ENCODE measurements around the gene RAP1GAP2.

DNA sequence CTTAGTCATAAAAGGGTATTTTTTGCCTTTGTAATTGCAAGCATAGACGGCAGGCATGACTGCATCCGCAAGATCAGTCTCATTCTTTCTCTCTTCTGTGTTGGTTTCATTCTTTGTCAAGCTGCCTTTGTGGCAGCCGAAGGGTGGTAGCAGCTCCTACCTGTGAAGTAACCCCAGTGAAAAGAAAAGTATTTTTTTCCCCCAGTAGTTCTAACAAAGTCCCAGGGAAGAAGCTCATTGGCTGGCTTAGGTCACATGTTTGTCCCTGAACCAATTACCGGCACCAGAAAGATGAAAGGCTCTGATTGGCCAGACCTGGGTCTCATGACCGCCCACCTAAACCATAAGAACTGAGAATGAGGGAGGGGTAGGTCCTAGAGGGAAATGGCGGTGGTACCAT lies 110.7 kb downstream of the RAP1GAP2 start:
- TF ChIP-seq, protein P1, sequence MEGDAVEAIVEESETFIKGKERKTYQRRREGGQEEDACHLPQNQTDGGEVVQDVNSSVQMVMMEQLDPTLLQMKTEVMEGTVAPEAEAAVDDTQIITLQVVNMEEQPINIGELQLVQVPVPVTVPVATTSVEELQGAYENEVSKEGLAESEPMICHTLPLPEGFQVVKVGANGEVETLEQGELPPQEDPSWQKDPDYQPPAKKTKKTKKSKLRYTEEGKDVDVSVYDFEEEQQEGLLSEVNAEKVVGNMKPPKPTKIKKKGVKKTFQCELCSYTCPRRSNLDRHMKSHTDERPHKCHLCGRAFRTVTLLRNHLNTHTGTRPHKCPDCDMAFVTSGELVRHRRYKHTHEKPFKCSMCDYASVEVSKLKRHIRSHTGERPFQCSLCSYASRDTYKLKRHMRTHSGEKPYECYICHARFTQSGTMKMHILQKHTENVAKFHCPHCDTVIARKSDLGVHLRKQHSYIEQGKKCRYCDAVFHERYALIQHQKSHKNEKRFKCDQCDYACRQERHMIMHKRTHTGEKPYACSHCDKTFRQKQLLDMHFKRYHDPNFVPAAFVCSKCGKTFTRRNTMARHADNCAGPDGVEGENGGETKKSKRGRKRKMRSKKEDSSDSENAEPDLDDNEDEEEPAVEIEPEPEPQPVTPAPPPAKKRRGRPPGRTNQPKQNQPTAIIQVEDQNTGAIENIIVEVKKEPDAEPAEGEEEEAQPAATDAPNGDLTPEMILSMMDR (IDR thresholded peaks at IDR 0.05) = no peak
- TF ChIP-seq POLR2A (IDR thresholded peaks at IDR 0.05) = no peak
